Suprapubic skin (tissue), 4 donors: ENCODE measurements around the gene SDHC. TPM values are rescaled to one million over a fixed set of nuclear protein-coding genes. Genes with fewer than 3 reads are reported as not detected.

Source experiments
- DNase-seq, 2 donors: peaks; one replicate each; pipeline ENCODE4 v3.0.0-alpha.2; 2019; ENCODE audit warnings: low spot score in 2 of 2
- H3K27ac ChIP-seq: fragments of 200-600 bp; sonication (generic); one replicate; pipeline ENCODE4 v1.5.1; 2019
- H3K27me3 ChIP-seq: fragments of 200-600 bp; sonication (generic); one replicate; pipeline ENCODE4 v1.5.1; 2019
- H3K36me3 ChIP-seq: fragments of 200-600 bp; sonication (generic); one replicate; pipeline ENCODE4 v1.5.1; 2019
- H3K4me1 ChIP-seq: fragments of 200-600 bp; sonication (generic); one replicate; pipeline ENCODE4 v1.5.1; 2019
- H3K4me3 ChIP-seq: fragments of 200-600 bp; sonication (generic); one replicate; pipeline ENCODE4 v1.5.1; 2019; ENCODE audit warnings: mild to moderate bottlenecking
- H3K9me3 ChIP-seq: fragments of 200-600 bp; sonication (generic); one replicate; pipeline ENCODE4 v1.5.1; 2019
- EP300 ChIP-seq: sonication (generic); formaldehyde crosslinking; IDR thresholded peaks from one replicate; pipeline ENCODE4 v1.6.1; 2017; ENCODE audit warnings: antibody characterized with exemption
- POLR2A ChIP-seq, 2 donors: fragments of 450-650 bp; IDR thresholded peaks; one replicate each; pipeline ENCODE4 v1.6.1; 2017; ENCODE audit warnings: antibody characterized with exemption in 2 of 2, mild to moderate bottlenecking in 2 of 2, moderate library complexity in 2 of 2
- POLR2AphosphoS5 ChIP-seq, 3 donors: sonication (generic); formaldehyde crosslinking; IDR thresholded peaks; one replicate each; pipeline ENCODE4 v1.6.1; 2017; ENCODE audit warnings: antibody characterized with exemption in 3 of 3
- WGBS: methylation state at CpG from one replicate; pipeline ENCODE4 v1.1.5; 2018; 5-methylcytosine and 5-hydroxymethylcytosine counted together
- total RNA-seq, 4 donors: library from RNA; depleted of rRNA; stranded (reverse); fragments of >200 nt; gene quantifications; one replicate each; pipeline ENCODE4 v1.1.0, GENCODE V29; 2016
- TF ChIP-seq, protein P1 (sequence below), 2 donors: fragments of 200-600 bp in 1 of 2; fragments of 450-650 bp in 1 of 2; sonication (generic) in 1 of 2; IDR thresholded peaks; one replicate each; pipeline ENCODE4 v1.5.1; 2016 to 2019; ENCODE audit warnings: antibody characterized with exemption in 2 of 2, mild to moderate bottlenecking in 1 of 2, moderate library complexity in 1 of 2

SDHC gene
- total RNA-seq, 4 donors from 2014 or later, result 45.0 to 84.6 (median 60.7) TPM

DNA sequence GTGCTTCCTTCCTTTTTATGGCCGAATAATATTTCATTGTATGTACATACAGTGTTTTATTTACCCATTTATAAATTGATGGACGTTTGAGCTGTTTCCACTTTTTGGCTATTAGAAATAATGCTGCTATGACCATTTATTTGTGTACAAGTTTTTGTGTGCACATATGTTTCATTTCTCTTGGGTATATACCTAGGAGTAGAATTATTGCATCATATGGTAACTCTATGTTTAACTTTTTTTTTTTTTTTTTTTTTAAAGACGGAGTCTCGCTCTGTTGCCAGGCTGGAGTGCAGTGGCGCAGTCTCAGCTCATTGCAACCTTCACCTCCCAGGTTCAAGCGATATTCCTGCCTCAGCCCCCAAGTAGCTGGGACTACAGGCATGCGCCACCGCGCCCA is 19.0 kb downstream of the SDHC start:
- Histone ChIP-seq H3K27me3 (no peaks in the 10 kb centered on the region), H3K27ac (no peak overlapping the region), H3K36me3 (peaks cover 90% of the 10 kb centered on the region), H3K4me3 (no peak overlapping the region), H3K9me3 (no peaks in the 10 kb centered on the region), H3K4me1 (no peaks in the 10 kb centered on the region)
- no peak for DNase-seq
- TF ChIP-seq, protein P1, sequence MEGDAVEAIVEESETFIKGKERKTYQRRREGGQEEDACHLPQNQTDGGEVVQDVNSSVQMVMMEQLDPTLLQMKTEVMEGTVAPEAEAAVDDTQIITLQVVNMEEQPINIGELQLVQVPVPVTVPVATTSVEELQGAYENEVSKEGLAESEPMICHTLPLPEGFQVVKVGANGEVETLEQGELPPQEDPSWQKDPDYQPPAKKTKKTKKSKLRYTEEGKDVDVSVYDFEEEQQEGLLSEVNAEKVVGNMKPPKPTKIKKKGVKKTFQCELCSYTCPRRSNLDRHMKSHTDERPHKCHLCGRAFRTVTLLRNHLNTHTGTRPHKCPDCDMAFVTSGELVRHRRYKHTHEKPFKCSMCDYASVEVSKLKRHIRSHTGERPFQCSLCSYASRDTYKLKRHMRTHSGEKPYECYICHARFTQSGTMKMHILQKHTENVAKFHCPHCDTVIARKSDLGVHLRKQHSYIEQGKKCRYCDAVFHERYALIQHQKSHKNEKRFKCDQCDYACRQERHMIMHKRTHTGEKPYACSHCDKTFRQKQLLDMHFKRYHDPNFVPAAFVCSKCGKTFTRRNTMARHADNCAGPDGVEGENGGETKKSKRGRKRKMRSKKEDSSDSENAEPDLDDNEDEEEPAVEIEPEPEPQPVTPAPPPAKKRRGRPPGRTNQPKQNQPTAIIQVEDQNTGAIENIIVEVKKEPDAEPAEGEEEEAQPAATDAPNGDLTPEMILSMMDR (IDR thresholded peaks at IDR 0.05), result no peak
- TF ChIP-seq POLR2A (IDR thresholded peaks at IDR 0.05) (no peak), EP300 (no peak), POLR2AphosphoS5 (IDR thresholded peaks at IDR 0.05) (no peak)
- 94% methylated on average over 9 of the region's 9 CpGs for WGBS

DNA sequence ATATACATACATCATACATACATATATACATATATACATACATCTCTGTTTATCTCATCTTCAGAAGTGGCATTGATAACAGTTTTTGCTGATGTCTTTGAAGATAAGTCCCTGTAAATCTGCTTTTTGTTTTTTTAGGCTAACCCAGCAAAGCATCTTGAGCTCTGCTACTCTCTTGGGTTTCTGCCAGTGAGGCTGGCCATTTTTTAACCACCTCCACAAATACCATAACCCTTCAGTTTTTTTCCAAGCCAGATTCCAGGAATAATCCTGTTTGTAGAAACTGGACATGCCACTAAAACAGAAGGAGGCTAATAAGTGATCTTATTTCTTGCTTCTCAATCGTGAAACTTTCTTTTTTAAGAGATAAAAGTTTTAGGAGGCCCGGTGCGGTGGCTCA is 21.6 kb downstream of the SDHC start:
- DNase-seq, result no peak
- no peaks in the 10 kb centered on the region for H3K27me3 ChIP-seq
- TF ChIP-seq POLR2AphosphoS5 (IDR thresholded peaks at IDR 0.05), result no peak
- no peak for TF ChIP-seq EP300
- TF ChIP-seq POLR2A (IDR thresholded peaks at IDR 0.05), result no peak
- TF ChIP-seq, protein P1 (IDR thresholded peaks at IDR 0.05), result no peak
- no peaks in the 10 kb centered on the region for H3K4me1 ChIP-seq
- H3K9me3 ChIP-seq, result no peaks in the 10 kb centered on the region
- peaks cover 77% of the 10 kb centered on the region for H3K36me3 ChIP-seq
- H3K4me3 ChIP-seq, result no peak overlapping the region
- no peak overlapping the region for H3K27ac ChIP-seq
- 90% methylated on average over 3 of the region's 3 CpGs for WGBS

DNA sequence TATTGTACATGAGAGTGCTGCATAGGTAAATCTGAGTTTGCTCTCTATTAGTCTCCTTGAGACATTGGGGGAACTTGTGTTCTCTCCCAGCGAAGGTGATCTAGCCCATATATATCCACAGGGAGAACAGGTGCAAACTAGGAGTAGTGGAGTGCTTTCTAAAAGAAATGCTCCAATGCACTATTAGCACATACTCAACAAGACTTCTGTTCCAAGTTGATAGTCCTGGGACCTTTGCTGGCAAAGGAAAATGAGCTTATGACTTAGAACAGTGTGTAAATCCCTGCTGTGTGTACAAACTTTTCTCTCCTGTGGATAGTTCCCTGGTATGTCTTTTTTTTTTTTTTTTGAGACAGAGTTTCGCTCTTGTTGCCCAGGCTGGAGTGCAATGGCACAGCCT is 28.0 kb downstream of the SDHC start:
- no peak for TF ChIP-seq POLR2A (IDR thresholded peaks at IDR 0.05)
- no peak for TF ChIP-seq POLR2AphosphoS5 (IDR thresholded peaks at IDR 0.05)
- TF ChIP-seq, protein P1 (IDR thresholded peaks at IDR 0.05), result no peak
- no peak for TF ChIP-seq EP300
- H3K9me3 ChIP-seq, result no peaks in the 10 kb centered on the region
- 100% methylated on average over 2 of the region's 2 CpGs for WGBS
- H3K4me1 ChIP-seq, result no peaks in the 10 kb centered on the region
- no peaks in the 10 kb centered on the region for H3K27me3 ChIP-seq
- no peak overlapping the region for H3K4me3 ChIP-seq
- DNase-seq, result no peak
- H3K27ac ChIP-seq, result no peak overlapping the region
- peaks cover 64% of the 10 kb centered on the region for H3K36me3 ChIP-seq

DNA sequence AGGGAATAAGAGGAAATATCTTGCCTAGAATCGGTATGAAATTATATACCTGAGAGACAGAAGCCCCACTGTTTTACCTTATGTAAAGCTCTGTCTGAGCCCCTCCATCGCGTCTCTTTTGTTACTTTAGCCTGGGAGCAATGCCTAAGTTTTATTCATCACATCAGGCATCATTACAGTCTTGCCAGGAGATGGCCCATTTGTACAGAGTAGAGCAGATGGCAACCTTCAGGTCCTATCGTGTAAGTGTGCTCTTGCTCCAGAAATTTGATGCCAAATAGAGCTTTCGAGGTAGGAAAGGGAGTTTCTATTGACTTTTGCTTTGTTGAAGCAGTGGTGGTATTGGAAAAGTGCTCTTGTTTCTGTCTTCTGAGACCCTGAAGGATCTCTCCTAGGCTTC is 28.6 kb downstream of the SDHC start:
- no peak overlapping the region for H3K27ac ChIP-seq
- 96% methylated on average over 5 of the region's 5 CpGs for WGBS
- H3K36me3 ChIP-seq, result peaks cover 59% of the 10 kb centered on the region
- TF ChIP-seq, protein P1 (IDR thresholded peaks at IDR 0.05), result no peak
- TF ChIP-seq POLR2A (IDR thresholded peaks at IDR 0.05) (no peak), POLR2AphosphoS5 (IDR thresholded peaks at IDR 0.05) (no peak), EP300 (no peak)
- no peak overlapping the region for H3K4me3 ChIP-seq
- DNase-seq, result no peak
- no peaks in the 10 kb centered on the region for H3K4me1 ChIP-seq
- no peaks in the 10 kb centered on the region for H3K27me3 ChIP-seq
- no peaks in the 10 kb centered on the region for H3K9me3 ChIP-seq

DNA sequence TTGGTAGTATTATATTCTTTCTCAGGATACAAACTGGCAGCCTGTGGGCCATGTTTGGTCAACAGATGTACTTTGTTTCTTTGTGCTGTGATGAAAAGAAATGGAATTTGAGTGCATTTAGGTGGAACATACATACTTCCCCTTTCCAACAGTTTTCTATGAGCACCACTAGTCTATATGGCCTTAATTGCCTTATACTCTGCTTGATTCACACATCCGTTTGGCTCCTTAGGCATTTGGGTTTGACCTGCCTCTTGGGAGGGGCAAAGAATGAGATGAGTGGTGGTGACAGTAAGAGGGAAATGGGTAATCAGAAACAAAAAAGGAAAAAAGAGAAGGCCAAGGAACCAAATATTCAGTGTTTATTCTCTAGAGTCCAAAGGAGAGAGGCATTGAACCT is 36.5 kb downstream of the SDHC start:
- Histone ChIP-seq H3K27me3 (no peaks in the 10 kb centered on the region), H3K36me3 (peaks cover 22% of the 10 kb centered on the region), H3K4me1 (no peaks in the 10 kb centered on the region), H3K27ac (no peak overlapping the region), H3K9me3 (no peaks in the 10 kb centered on the region), H3K4me3 (no peak overlapping the region)
- DNase-seq, result no peak
- 83% methylated on average over 1 of the region's 1 CpG for WGBS
- TF ChIP-seq EP300 (no peak), POLR2AphosphoS5 (IDR thresholded peaks at IDR 0.05) (no peak), POLR2A (IDR thresholded peaks at IDR 0.05) (no peak)
- TF ChIP-seq, protein P1 (IDR thresholded peaks at IDR 0.05), result no peak
